Gastroesophageal sphincter (tissue), 4 donors: ENCODE measurements around the gene PCSK5. TPM values are rescaled to one million over a fixed set of nuclear protein-coding genes. Genes with fewer than 3 reads are reported as not detected.

ENCODE experiments used
- ATAC-seq: fragments of 150-250 bp; one replicate; pipeline ENCODE4 v1.9.1; 2016; ENCODE audit warnings: mild to moderate bottlenecking, moderate library complexity
- H3K27ac ChIP-seq, 4 donors: fragments of 200-600 bp; sonication (generic) in 3 of 4; 1 replicate in 3 of 4; 2 replicates in 1 of 4; pipeline ENCODE4 v1.5.1; 2016 to 2019
- H3K27me3 ChIP-seq: fragments of 200-600 bp; sonication (generic); one replicate; pipeline ENCODE4 v1.5.1; 2019
- H3K36me3 ChIP-seq, 2 donors: fragments of 200-600 bp; sonication (generic); one replicate each; pipeline ENCODE4 v1.5.1; 2019; ENCODE audit warnings: control low read depth in 1 of 2
- H3K4me1 ChIP-seq, 3 donors: fragments of 200-600 bp; sonication (generic); 1 replicate in 2 of 3; 2 replicates in 1 of 3; pipeline ENCODE4 v1.5.1; 2016 to 2019; ENCODE audit warnings: control low read depth in 2 of 3
- H3K4me3 ChIP-seq, 2 donors: fragments of 200-600 bp; sonication (generic); one replicate each; pipeline ENCODE4 v1.5.1; 2019; ENCODE audit warnings: mild to moderate bottlenecking in 1 of 2, moderate library complexity in 1 of 2
- H3K9me3 ChIP-seq, 3 donors: fragments of 200-600 bp; sonication (generic); one replicate each; pipeline ENCODE4 v1.5.1; 2017 to 2019; ENCODE audit warnings: control low read depth in 2 of 3
- EP300 ChIP-seq: sonication (generic); formaldehyde crosslinking; IDR thresholded peaks from one replicate; pipeline ENCODE4 v1.6.1; 2017; ENCODE audit warnings: antibody characterized with exemption, mild to moderate bottlenecking
- POLR2A ChIP-seq, 2 donors: fragments of 450-650 bp; IDR thresholded peaks; one replicate each; pipeline ENCODE4 v1.6.1; 2017; ENCODE audit warnings: antibody characterized with exemption in 2 of 2, mild to moderate bottlenecking in 2 of 2, moderate library complexity in 1 of 2
- POLR2AphosphoS5 ChIP-seq: sonication (generic); formaldehyde crosslinking; IDR thresholded peaks from one replicate; pipeline ENCODE4 v1.6.1; 2017; ENCODE audit warnings: antibody characterized with exemption
- WGBS, 2 donors: methylation state at CpG; one replicate each; pipeline ENCODE4 v1.1.5; 2018; ENCODE audit warnings: low coverage in 1 of 2; 5-methylcytosine and 5-hydroxymethylcytosine counted together
- total RNA-seq, 4 donors: library from RNA; depleted of rRNA; stranded (reverse); fragments of >200 nt; gene quantifications; one replicate each; pipeline ENCODE4 v1.1.0, GENCODE V29; 2016
- TF ChIP-seq, protein P1 (sequence below), 4 experiments: fragments of 200-600 bp in 2 of 4; fragments of 450-650 bp in 2 of 4; sonication (generic) in 1 of 4; IDR thresholded peaks; one replicate each; pipeline ENCODE4 v1.5.1; 2017 to 2019; ENCODE audit warnings: antibody characterized with exemption in 4 of 4, mild to moderate bottlenecking in 2 of 4, moderate library complexity in 2 of 4

The PCSK5 gene
- total RNA-seq, 4 donors from 2014 or later: 20.1 to 37.3 (median 28.1) TPM

DNA sequence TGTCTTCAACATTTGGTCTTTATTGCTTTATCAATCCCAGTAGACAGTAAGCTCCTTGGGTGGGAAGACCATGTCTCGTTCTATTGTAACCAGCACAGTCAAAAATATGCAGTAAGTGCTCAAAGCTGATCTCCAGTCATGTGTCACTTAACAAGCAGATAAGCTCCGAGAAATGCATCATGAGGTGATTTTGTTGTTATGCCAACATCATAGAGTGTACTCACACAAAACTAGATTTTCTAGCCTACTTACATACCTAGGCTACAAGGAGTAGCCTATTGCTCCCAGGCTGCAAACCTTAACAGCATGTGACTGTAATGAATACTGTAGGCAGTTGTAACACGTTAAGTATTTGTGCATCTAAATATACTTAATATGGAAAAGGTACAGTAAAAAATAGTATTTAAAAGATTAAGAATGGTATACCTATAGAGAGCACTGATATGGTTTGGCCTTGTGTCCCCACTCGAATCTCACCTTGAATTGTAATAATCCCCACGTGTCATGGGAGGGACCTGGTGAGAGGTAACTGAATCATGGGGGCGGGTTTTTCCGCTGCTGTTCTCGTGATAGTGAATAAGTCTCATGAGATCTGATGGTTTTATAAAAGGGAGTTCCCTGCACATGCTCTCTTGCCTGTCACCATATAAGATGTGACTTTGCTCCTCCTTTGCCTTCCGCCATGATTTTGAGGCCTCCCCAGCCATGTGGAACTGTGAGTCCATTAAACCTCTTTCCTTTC, 39.8 kb upstream of the PCSK5 start:
- WGBS, 2 donors: 86 to 89% methylated on average over 9 of the region's 9 CpGs
- ATAC-seq: no peak
- H3K36me3 ChIP-seq: no peaks in the 10 kb centered on the region
- no peak overlapping the region for H3K4me3 ChIP-seq
- no peaks in the 10 kb centered on the region for H3K4me1 ChIP-seq
- TF ChIP-seq POLR2AphosphoS5 (no peak), POLR2A (IDR thresholded peaks at IDR 0.05) (no peak), EP300 (no peak)
- TF ChIP-seq, protein P1, sequence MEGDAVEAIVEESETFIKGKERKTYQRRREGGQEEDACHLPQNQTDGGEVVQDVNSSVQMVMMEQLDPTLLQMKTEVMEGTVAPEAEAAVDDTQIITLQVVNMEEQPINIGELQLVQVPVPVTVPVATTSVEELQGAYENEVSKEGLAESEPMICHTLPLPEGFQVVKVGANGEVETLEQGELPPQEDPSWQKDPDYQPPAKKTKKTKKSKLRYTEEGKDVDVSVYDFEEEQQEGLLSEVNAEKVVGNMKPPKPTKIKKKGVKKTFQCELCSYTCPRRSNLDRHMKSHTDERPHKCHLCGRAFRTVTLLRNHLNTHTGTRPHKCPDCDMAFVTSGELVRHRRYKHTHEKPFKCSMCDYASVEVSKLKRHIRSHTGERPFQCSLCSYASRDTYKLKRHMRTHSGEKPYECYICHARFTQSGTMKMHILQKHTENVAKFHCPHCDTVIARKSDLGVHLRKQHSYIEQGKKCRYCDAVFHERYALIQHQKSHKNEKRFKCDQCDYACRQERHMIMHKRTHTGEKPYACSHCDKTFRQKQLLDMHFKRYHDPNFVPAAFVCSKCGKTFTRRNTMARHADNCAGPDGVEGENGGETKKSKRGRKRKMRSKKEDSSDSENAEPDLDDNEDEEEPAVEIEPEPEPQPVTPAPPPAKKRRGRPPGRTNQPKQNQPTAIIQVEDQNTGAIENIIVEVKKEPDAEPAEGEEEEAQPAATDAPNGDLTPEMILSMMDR (IDR thresholded peaks at IDR 0.05): no peak
- H3K27ac ChIP-seq: no peak overlapping the region
- no peaks in the 10 kb centered on the region for H3K27me3 ChIP-seq
- H3K9me3 ChIP-seq: no peaks in the 10 kb centered on the region

DNA sequence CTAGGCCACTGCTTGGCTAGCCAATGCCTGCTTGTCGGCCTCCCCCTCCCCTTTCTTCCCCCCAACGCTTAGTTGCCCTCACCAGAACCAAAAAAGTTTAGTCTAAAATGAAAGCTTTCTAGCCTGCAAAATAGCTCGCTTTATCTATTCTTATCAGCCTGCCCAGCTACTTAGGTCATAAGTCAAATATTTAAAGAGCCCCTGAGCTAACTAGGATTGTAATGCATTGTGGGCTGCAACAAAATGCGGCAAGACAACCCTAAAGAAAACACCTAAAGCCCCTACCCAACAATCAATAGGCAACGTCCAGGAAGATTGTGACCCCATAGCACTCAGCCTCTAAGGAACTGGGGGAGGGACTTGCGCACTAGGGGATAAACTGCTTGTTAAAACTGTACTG, 38.6 kb upstream of the PCSK5 start:
- Histone ChIP-seq H3K9me3 (no peaks in the 10 kb centered on the region), H3K4me3 (no peak overlapping the region), H3K27me3 (no peaks in the 10 kb centered on the region), H3K4me1 (no peaks in the 10 kb centered on the region), H3K36me3 (no peaks in the 10 kb centered on the region), H3K27ac (no peak overlapping the region)
- 67 to 73% methylated on average over 3 to 4 of the region's 6 CpGs for WGBS, 2 donors
- no peak for ATAC-seq
- TF ChIP-seq, protein P1 (IDR thresholded peaks at IDR 0.05): no peak
- TF ChIP-seq POLR2AphosphoS5 (no peak), POLR2A (IDR thresholded peaks at IDR 0.05) (no peak), EP300 (no peak)

DNA sequence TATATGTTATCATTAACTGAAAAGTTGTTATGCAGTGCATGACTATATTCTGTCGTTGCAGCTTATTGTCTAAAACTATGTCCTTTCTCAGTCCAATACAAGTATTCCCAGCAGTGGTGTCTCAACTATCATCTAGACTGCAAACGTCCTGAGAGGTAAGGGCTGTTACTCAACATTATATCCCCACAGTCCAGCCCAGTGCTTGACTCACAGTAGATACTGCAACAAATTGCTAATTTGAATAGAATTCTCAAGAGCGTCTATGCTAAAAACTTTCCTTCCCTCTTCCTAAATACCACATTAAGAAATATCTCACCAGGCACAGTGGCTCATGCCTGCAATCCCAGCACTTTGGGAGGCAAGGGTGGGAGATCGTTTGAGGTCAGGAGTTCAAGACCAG, 37.7 kb upstream of the PCSK5 start:
- 20 to 51% methylated on average over 2 of the region's 4 CpGs for whole genome bisulfite sequencing, 2 donors
- ATAC-seq: no peak
- TF ChIP-seq POLR2AphosphoS5 (no peak), POLR2A (IDR thresholded peaks at IDR 0.05) (no peak), EP300 (no peak)
- TF ChIP-seq, protein P1 (IDR thresholded peaks at IDR 0.05): no peak

DNA sequence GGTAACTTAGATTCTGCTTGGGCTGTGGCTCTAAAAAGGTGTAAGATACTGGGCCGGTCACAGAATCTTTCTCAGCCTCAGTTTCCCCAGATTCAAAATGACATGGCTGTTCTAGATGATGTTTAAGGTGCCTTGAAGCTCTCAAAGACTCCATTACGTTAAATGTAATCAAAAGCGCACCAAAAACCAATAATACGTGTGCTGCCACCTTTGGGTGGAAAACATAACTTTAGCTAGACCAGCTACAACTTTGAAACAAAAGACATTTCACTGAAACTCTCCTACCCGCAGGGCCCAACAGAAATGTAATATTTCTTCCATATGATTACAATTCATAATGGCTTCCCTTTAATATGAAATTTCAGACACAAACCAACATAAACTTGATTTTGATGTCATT, 35.0 kb upstream of the PCSK5 start:
- H3K27ac ChIP-seq: no peak overlapping the region
- 26 to 78% methylated on average over 4 to 5 of the region's 5 CpGs for WGBS, 2 donors
- H3K4me3 ChIP-seq: no peak overlapping the region
- H3K27me3 ChIP-seq: no peaks in the 10 kb centered on the region
- no peaks in the 10 kb centered on the region for H3K4me1 ChIP-seq
- H3K36me3 ChIP-seq: no peaks in the 10 kb centered on the region
- ATAC-seq: no peak
- TF ChIP-seq POLR2AphosphoS5 (no peak), POLR2A (IDR thresholded peaks at IDR 0.05) (no peak), EP300 (no peak)
- TF ChIP-seq, protein P1 (IDR thresholded peaks at IDR 0.05): peak in 3 of 4 experiments; percentile 25 to 47 (median 31)
- H3K9me3 ChIP-seq: no peaks in the 10 kb centered on the region

More for the DNA sequence above, 37.7 kb upstream of the PCSK5 start:
- no peaks in the 10 kb centered on the region for H3K4me1 ChIP-seq
- H3K36me3 ChIP-seq: no peaks in the 10 kb centered on the region
- no peaks in the 10 kb centered on the region for H3K9me3 ChIP-seq
- H3K4me3 ChIP-seq: no peak overlapping the region
- H3K27ac ChIP-seq: no peak overlapping the region
- H3K27me3 ChIP-seq: no peaks in the 10 kb centered on the region

DNA sequence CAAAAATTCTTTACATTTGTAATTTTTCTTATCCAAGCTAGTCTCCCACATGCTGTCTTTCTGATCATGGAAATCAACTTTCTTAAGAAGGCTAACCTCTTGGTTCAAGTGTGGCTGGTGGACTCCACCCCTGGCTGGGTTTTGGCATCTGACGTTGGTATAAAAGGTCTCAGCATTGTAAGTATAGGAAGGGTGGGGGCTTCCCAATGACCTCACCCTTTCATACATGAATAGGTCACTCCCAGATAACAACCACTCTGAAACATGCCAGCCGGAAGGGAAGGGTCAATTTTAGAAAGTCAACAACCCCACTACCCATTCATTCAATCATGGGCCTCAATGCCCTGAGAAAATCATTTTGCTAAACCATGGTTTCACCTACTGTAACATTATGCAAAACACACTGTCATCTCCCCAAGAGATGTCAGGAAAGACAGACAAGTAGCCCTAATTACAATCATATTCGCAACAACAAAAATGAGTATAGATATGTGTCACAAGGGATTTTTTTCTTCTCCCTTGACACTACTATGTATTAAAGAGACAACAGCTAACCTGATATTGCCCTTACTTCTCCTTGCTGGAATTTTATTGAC, 31.9 kb upstream of the PCSK5 start:
- no peaks in the 10 kb centered on the region for H3K4me1 ChIP-seq
- H3K4me3 ChIP-seq: no peak overlapping the region
- no peak overlapping the region for H3K27ac ChIP-seq
- H3K9me3 ChIP-seq: no peaks in the 10 kb centered on the region
- no peak for TF ChIP-seq EP300
- TF ChIP-seq POLR2AphosphoS5: no peak
- TF ChIP-seq, protein P1 (IDR thresholded peaks at IDR 0.05): no peak
- TF ChIP-seq POLR2A (IDR thresholded peaks at IDR 0.05): no peak
- WGBS, 2 donors: 64 to 66% methylated on average over 3 of the region's 3 CpGs
- no peaks in the 10 kb centered on the region for H3K27me3 ChIP-seq
- no peaks in the 10 kb centered on the region for H3K36me3 ChIP-seq
- ATAC-seq: no peak
